Measurements from ENCODE around the gene PLEKHA6. TPM values are rescaled to one million over a fixed set of nuclear protein-coding genes. Genes with fewer than 3 reads are reported as not detected.

The PLEKHA6 gene
- total and polyA plus RNA-seq, 10 donors = 0.47 to 6.5 (median 2.7) TPM

DNA sequence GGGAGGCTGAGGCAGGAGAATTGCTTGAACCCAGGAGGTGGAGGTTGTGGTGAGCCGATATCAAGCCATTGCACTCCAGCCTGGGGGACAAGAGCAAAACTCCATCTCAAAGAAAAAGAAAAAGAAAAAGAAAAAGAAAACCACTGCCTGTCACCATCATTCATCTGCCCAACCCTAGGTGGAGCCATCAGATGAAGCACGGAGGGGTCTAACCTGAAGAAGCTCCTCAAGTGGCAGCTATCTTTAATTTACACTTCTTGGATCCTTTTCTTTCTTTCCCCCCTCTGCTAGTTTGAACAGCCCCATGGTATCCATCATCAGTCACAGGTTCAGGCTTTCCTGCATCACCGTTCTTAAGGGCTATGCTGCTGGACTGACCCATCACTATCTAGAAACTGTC is 57.0 kb downstream of the PLEKHA6 start:
- Histone ChIP-seq H3K36me3 (no peaks in the 10 kb centered on the region), H3K4me1 (no peaks in the 10 kb centered on the region), H3K27ac (no peak overlapping the region), H3K9me3 (no peaks in the 10 kb centered on the region), H3K27me3 (replicated peaks in 1 of 7) (peaks cover 0 to 17% (median 4%) of the 10 kb centered on the region in 7 donors), H3K4me3 (no peak overlapping the region)
- intact Hi-C loops (cut with DNase I; ENCODE audit: low total_unique reads) = no loop called here
- whole genome bisulfite sequencing, 5 donors = 89 to 95% (median 92%) methylated on average over 3 of the region's 3 CpGs
- DNase-seq = no peak
- TF ChIP-seq POLR2A (IDR thresholded peaks at IDR 0.05) (no peak), POLR2AphosphoS5 (IDR thresholded peaks at IDR 0.05) (no peak)
- TF ChIP-seq, protein P1, sequence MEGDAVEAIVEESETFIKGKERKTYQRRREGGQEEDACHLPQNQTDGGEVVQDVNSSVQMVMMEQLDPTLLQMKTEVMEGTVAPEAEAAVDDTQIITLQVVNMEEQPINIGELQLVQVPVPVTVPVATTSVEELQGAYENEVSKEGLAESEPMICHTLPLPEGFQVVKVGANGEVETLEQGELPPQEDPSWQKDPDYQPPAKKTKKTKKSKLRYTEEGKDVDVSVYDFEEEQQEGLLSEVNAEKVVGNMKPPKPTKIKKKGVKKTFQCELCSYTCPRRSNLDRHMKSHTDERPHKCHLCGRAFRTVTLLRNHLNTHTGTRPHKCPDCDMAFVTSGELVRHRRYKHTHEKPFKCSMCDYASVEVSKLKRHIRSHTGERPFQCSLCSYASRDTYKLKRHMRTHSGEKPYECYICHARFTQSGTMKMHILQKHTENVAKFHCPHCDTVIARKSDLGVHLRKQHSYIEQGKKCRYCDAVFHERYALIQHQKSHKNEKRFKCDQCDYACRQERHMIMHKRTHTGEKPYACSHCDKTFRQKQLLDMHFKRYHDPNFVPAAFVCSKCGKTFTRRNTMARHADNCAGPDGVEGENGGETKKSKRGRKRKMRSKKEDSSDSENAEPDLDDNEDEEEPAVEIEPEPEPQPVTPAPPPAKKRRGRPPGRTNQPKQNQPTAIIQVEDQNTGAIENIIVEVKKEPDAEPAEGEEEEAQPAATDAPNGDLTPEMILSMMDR (IDR thresholded peaks at IDR 0.05 in 8 of 11, conservative IDR thresholded peaks at IDR 0.05 in 3 of 11) = no peak

DNA sequence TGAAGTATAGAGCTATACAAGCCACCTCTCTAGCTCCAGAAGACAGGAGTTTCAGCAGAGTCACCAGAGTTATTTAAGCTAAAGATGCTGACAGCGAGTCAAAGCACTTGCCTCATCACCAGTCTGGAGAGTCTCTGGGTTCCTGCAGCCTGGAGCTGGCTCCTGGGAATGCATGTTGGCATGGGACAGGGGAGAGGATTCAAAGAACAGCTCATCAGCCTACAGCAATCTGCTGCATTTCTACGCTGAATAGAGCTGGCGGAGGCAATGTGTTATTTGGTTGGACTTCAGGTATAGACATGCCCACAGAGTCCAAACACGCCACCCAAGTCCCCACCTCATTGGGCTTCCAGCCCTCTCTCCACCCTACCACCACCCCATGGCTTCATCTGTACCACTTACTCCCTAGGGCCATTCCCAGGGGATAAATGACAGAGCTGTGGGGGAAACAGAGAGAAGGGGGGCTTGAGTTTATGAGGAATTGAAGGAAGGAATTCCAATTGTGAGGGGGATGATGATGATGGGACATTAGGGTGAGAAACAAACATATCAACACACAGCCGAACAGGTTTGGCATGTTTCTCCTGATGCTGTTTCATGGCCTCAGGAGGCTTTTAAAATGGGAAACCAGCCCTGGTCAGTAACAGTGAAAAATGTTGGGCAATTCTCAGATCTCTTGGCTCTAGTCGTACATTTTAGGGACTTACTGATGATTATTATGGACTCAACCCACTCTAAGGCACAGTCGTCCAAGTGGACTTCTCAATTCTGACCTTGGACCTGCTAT is 58.4 kb downstream of the PLEKHA6 start:
- Histone ChIP-seq H3K27ac (no peak overlapping the region), H3K36me3 (no peaks in the 10 kb centered on the region), H3K4me1 (peaks cover 0 to 10% (median 3%) of the 10 kb centered on the region in 6 donors), H3K27me3 (replicated peaks in 1 of 7) (peaks cover 0 to 13% (median 0%) of the 10 kb centered on the region in 7 donors), H3K4me3 (no peak overlapping the region), H3K9me3 (no peaks in the 10 kb centered on the region)
- WGBS, 5 donors = 66 to 91% (median 84%) methylated on average over 7 of the region's 7 CpGs
- intact Hi-C loops (cut with DNase I; ENCODE audit: low total_unique reads) = no loop called here
- TF ChIP-seq, protein P1 (IDR thresholded peaks at IDR 0.05 in 8 of 11, conservative IDR thresholded peaks at IDR 0.05 in 3 of 11) = no peak
- DNase-seq = no peak

DNA sequence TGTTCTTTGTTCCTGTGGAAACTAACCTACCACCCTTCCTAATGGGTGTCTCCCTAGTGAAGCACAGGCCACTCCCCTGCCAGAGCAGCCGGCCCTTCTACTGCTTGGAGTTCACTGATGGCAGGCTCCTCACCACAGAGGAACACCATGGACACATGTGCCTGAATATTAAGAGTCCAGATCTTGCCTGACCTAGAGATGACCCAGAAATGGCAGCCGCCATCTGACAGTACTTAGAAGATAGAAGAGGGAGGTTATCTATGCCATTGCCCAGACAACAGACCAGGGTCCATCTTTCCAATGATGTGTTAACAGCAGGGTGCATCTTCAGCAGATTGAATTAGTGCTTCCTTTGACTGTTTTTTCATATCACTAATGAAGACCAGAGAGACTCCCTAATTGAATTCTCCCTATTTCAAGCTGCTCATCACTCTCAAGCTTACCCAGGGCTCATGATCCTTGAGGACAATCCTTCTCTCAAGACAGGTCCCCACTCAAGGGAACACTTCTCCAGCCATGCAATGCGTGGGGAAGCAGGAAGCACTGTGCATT is 59.8 kb downstream of the PLEKHA6 start:
- WGBS, 5 donors = 62 to 86% (median 65%) methylated on average over 3 of the region's 3 CpGs
- H3K4me3 ChIP-seq = no peak overlapping the region
- peaks cover 0 to 24% (median 0%) of the 10 kb centered on the region in 7 donors for H3K27me3 ChIP-seq (replicated peaks in 1 of 7)
- H3K9me3 ChIP-seq = no peaks in the 10 kb centered on the region
- H3K4me1 ChIP-seq = peaks cover 0 to 22% (median 9%) of the 10 kb centered on the region in 6 donors
- no peaks in the 10 kb centered on the region for H3K36me3 ChIP-seq
- TF ChIP-seq POLR2A (IDR thresholded peaks at IDR 0.05) (no peak), POLR2AphosphoS5 (IDR thresholded peaks at IDR 0.05) (no peak)
- TF ChIP-seq, protein P1 (IDR thresholded peaks at IDR 0.05 in 8 of 11, conservative IDR thresholded peaks at IDR 0.05 in 3 of 11) = no peak
- no peak for DNase-seq
- intact Hi-C loops (cut with DNase I; ENCODE audit: low total_unique reads) = no loop called here
- no peak overlapping the region for H3K27ac ChIP-seq

DNA sequence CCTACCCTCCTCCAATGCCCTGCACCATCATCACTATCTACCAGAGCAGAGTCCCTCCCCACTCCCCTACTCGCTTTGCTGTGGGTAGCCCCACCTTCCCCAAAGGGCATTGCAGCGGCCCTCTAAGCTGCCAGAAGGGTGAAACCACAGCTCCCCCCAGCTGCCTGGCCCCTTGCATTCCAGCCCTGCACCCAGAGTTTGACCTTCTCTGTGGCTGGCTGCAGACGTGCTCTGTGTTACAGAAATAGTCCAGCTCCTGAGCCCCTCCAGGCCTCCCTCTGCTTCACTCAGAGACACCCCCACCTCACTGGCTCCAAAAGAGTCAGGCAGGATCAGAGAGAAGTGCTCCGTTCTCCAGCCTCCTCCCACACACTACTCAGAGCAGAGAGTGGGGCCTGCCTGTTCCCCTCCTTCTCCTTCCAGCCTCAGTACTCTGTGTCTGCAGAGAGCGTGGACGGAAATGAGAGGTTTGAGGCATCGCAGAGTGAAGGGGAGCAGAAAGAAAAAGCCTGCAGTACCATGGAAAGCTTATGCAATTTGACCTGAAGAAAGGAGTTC is 63.2 kb downstream of the PLEKHA6 start:
- Histone ChIP-seq H3K4me1 (peaks cover 0 to 24% (median 11%) of the 10 kb centered on the region in 6 donors), H3K36me3 (no peaks in the 10 kb centered on the region), H3K4me3 (no peak overlapping the region), H3K27me3 (replicated peaks in 1 of 7) (peaks cover 0 to 31% (median 0%) of the 10 kb centered on the region in 7 donors), H3K27ac (peak overlapping the region in 4 of 8 donors; percentile 8 to 37 (median 32)), H3K9me3 (no peaks in the 10 kb centered on the region)
- TF ChIP-seq POLR2AphosphoS5 (IDR thresholded peaks at IDR 0.05) (peak in 1 of 3 donors; percentile 21), POLR2A (IDR thresholded peaks at IDR 0.05) (no peak)
- TF ChIP-seq, protein P1 (IDR thresholded peaks at IDR 0.05 in 8 of 11, conservative IDR thresholded peaks at IDR 0.05 in 3 of 11) = no peak
- intact Hi-C loops (cut with DNase I; ENCODE audit: low total_unique reads) = no loop called here
- 14 to 44% (median 32%) methylated on average over 7 of the region's 7 CpGs for WGBS, 5 donors
- no peak for DNase-seq
